IMR-90 (cell line): Measurements from ENCODE around the gene MAPK9. TPM values are rescaled to one million over a fixed set of nuclear protein-coding genes. Genes with fewer than 3 reads are reported as not detected.

ENCODE experiments used
- ATAC-seq: fragments of 200-7000 bp; cut with Tn5 transposase; 2 replicates; pipeline ENCODE4 v1.9.1; 2020; ENCODE audit warnings: low read depth, mild to moderate bottlenecking, moderate library complexity
- BruUV-seq: library from RNA; stranded (reverse); fragments of 400-500 nt; replicated peaks from 2 replicates; lab custom pipeline; 2021; lab: Mats Ljungman, UMichigan
- CTCF ChIA-PET: fragments of 300-600 bp; formaldehyde crosslinking; extraction: SDS; loops from one replicate; lab custom pipeline; 2021; ENCODE audit warnings: antibody characterized with exemption; lab: Yijun Ruan, JAX
- POLR2A ChIA-PET: fragments of 300-600 bp; sonication (Branson Sonifier 250); formaldehyde crosslinking; loops from one replicate; lab custom pipeline; 2022; ENCODE audit warnings: antibody characterized with exemption; ENCODE audit not compliant: unreplicated experiment; lab: Charles Lee
- DNase-seq: peaks from one replicate; pipeline ENCODE4 v3.0.0; 2013
- H2AFZ ChIP-seq: replicated peaks from 2 replicates; pipeline ENCODE3; 2013; ENCODE audit warnings: low read length, mild to moderate bottlenecking; ENCODE audit not compliant: poor library complexity
- H2AK5ac ChIP-seq: 2 replicates; pipeline ENCODE4 v1.6.1; 2013; ENCODE audit warnings: low read depth, low read length, inconsistent platforms
- H2AK9ac ChIP-seq: replicated peaks from 2 replicates; pipeline ENCODE3; 2013; ENCODE audit warnings: mild to moderate bottlenecking, low read depth, low read length, moderate library complexity; ENCODE audit not compliant: poor library complexity
- H2BK120ac ChIP-seq: 2 replicates; pipeline ENCODE4 v1.6.1; 2013; ENCODE audit warnings: low read depth, low read length, inconsistent platforms
- H2BK15ac ChIP-seq: 3 replicates; pipeline ENCODE4 v1.6.1; 2013; ENCODE audit warnings: low read depth, low read length, inconsistent platforms
- H2BK20ac ChIP-seq: 2 replicates; pipeline ENCODE4 v1.6.1; 2013; ENCODE audit warnings: low read depth, mild to moderate bottlenecking, inconsistent platforms, low read length, moderate library complexity
- H2BK5ac ChIP-seq: 2 replicates; pipeline ENCODE4 v1.6.1; 2013; ENCODE audit warnings: mild to moderate bottlenecking, low read depth, low read length, inconsistent platforms; ENCODE audit not compliant: poor library complexity, severe bottlenecking
- H3K14ac ChIP-seq: replicated peaks from 2 replicates; pipeline ENCODE4 v1.6.1; 2013; ENCODE audit warnings: low read depth, low read length, inconsistent platforms
- H3K18ac ChIP-seq: 2 replicates; pipeline ENCODE4 v1.6.1; 2013; ENCODE audit warnings: low read depth, low read length, control low read depth
- H3K23ac ChIP-seq: 2 replicates; pipeline ENCODE4 v1.6.1; 2013; ENCODE audit warnings: low read depth, low read length, inconsistent platforms
- H3K27ac ChIP-seq: 2 replicates; pipeline ENCODE4 v1.5.1; 2013; ENCODE audit warnings: mild to moderate bottlenecking, control low read depth, low read length; ENCODE audit not compliant: insufficient read depth
- H3K27me3 ChIP-seq: 2 replicates; pipeline ENCODE4 v1.6.1; 2013; ENCODE audit warnings: low read length; ENCODE audit not compliant: control insufficient read depth, insufficient read depth
- H3K36me3 ChIP-seq: 2 replicates; pipeline ENCODE4 v1.6.1; 2013; ENCODE audit warnings: low read length, mixed read lengths; ENCODE audit not compliant: control insufficient read depth, insufficient read depth
- H3K4ac ChIP-seq: 2 replicates; pipeline ENCODE4 v1.6.1; 2013; ENCODE audit warnings: low read depth, low read length, inconsistent platforms
- H3K4me1 ChIP-seq: 2 replicates; pipeline ENCODE4 v1.6.1; 2013; ENCODE audit warnings: low read length, mixed read lengths; ENCODE audit not compliant: control insufficient read depth, insufficient read depth
- H3K4me2 ChIP-seq: 2 replicates; pipeline ENCODE4 v1.6.1; 2013; ENCODE audit warnings: low read depth, mild to moderate bottlenecking, control low read depth, low read length, moderate library complexity
- H3K4me3 ChIP-seq: 2 replicates; pipeline ENCODE4 v1.5.1; 2013; ENCODE audit warnings: low read depth, mild to moderate bottlenecking, control low read depth, low read length, moderate library complexity; ENCODE audit not compliant: insufficient read depth
- H3K56ac ChIP-seq: 2 replicates; pipeline ENCODE4 v1.6.1; 2013; ENCODE audit warnings: low read length, inconsistent platforms; ENCODE audit not compliant: insufficient read depth; ENCODE audit errors: extremely low read depth
- H3K79me1 ChIP-seq, 2 experiments: 2 replicates each; pipeline ENCODE4 v1.6.1; 2013; ENCODE audit warnings: low read length in 2 of 2, inconsistent platforms in 1 of 2, low read depth in 1 of 2
- H3K9ac ChIP-seq: 2 replicates; pipeline ENCODE4 v1.6.1; 2013; ENCODE audit warnings: low read depth, low read length, control low read depth
- H3K9me1 ChIP-seq: 2 replicates; pipeline ENCODE4 v1.6.1; 2013; ENCODE audit warnings: low read length, inconsistent platforms; ENCODE audit not compliant: insufficient read depth
- H3K9me3 ChIP-seq: 2 replicates; pipeline ENCODE4 v1.6.1; 2013; ENCODE audit warnings: low read length; ENCODE audit not compliant: control insufficient read depth, insufficient read depth
- H4K20me1 ChIP-seq: 2 replicates; pipeline ENCODE4 v1.6.1; 2013; ENCODE audit warnings: low read length, inconsistent platforms; ENCODE audit not compliant: insufficient read depth
- H4K5ac ChIP-seq: 2 replicates; pipeline ENCODE4 v1.6.1; 2013; ENCODE audit warnings: mild to moderate bottlenecking, low read depth, low read length, control low read depth
- H4K8ac ChIP-seq, 2 experiments: 2 replicates each; pipeline ENCODE4 v1.6.1; 2013; ENCODE audit warnings: low read depth in 2 of 2, low read length in 2 of 2, control low read depth in 1 of 2, inconsistent platforms in 1 of 2
- H4K91ac ChIP-seq: 2 replicates; pipeline ENCODE4 v1.6.1; 2013; ENCODE audit warnings: low read depth, low read length, inconsistent platforms; ENCODE audit not compliant: insufficient read depth
- BHLHE40 ChIP-seq: fragments of 150-350 bp; IDR thresholded peaks from 2 replicates; pipeline ENCODE4 v1.6.1; 2016; ENCODE audit warnings: mild to moderate bottlenecking, low read depth, low read length
- CEBPB ChIP-seq: IDR thresholded peaks from 2 replicates; pipeline ENCODE4 v1.6.1; 2012; ENCODE audit warnings: low read depth, low read length, improper control_type of control experiment
- CHD1 ChIP-seq: IDR thresholded peaks from 2 replicates; pipeline ENCODE4 v1.6.1; 2012; ENCODE audit warnings: low read depth, low read length, improper control_type of control experiment
- CTCF ChIP-seq: conservative IDR thresholded peaks from 2 replicates; pipeline ENCODE4 v1.5.1; 2012; ENCODE audit warnings: mild to moderate bottlenecking, low read depth, low read length, improper control_type of control experiment
- ELK1 ChIP-seq: fragments of 150-350 bp; IDR thresholded peaks from 2 replicates; pipeline ENCODE4 v1.6.1; 2016; ENCODE audit warnings: low read depth, mild to moderate bottlenecking, low read length, moderate library complexity, borderline replicate concordance
- FOS ChIP-seq: fragments of 150-350 bp; IDR thresholded peaks from 2 replicates; pipeline ENCODE4 v1.6.1; 2016; ENCODE audit warnings: low read depth, low read length
- MAZ ChIP-seq: IDR thresholded peaks from 2 replicates; pipeline ENCODE4 v1.6.1; 2012; ENCODE audit warnings: low read depth, mild to moderate bottlenecking, low read length, improper control_type of control experiment, moderate library complexity, borderline replicate concordance
- MXI1 ChIP-seq: IDR thresholded peaks from 2 replicates; pipeline ENCODE4 v1.6.1; 2012; ENCODE audit warnings: low read depth, mild to moderate bottlenecking, low read length, moderate library complexity, borderline replicate concordance
- NFE2L2 ChIP-seq: fragments of 150-350 bp; IDR thresholded peaks from 2 replicates; pipeline ENCODE4 v1.6.1; 2016; ENCODE audit warnings: low read depth, mild to moderate bottlenecking, low read length
- POLR2A ChIP-seq: IDR thresholded peaks from 2 replicates; pipeline ENCODE4 v1.6.1; 2012; ENCODE audit warnings: mild to moderate bottlenecking, low read depth, low read length
- RAD21 ChIP-seq: IDR thresholded peaks from 2 replicates; pipeline ENCODE4 v1.6.1; 2012; ENCODE audit warnings: low read length, improper control_type of control experiment
- RCOR1 ChIP-seq: IDR thresholded peaks from 2 replicates; pipeline ENCODE4 v1.6.1; 2012; ENCODE audit warnings: mild to moderate bottlenecking, low read length, improper control_type of control experiment; ENCODE audit not compliant: insufficient replicate concordance
- RFX5 ChIP-seq: IDR thresholded peaks from 2 replicates; pipeline ENCODE4 v1.8.0; 2012; ENCODE audit warnings: low read depth, mild to moderate bottlenecking, low read length, moderate library complexity
- SMC3 ChIP-seq: fragments of 150-350 bp; IDR thresholded peaks from 2 replicates; pipeline ENCODE4 v1.6.1; 2016; ENCODE audit warnings: low read depth, mild to moderate bottlenecking, antibody characterized with exemption, low read length, moderate library complexity
- USF2 ChIP-seq: fragments of 150-350 bp; IDR thresholded peaks from 2 replicates; pipeline ENCODE4 v1.6.1; 2017; ENCODE audit warnings: mild to moderate bottlenecking, antibody characterized with exemption, low read length, low read depth
- WGBS, 2 experiments: methylation state at CpG; one replicate each; pipeline versions ENCODE4 v1.1.5 to v1.1.7; 2013; ENCODE audit warnings: missing lambda C conversion rate in 2 of 2; ENCODE audit not compliant: insufficient read length in 1 of 2; ENCODE audit errors: extremely low coverage in 2 of 2; 5-methylcytosine and 5-hydroxymethylcytosine counted together
- dilution Hi-C: fragments of 300-500 bp; cut with HindIII; formaldehyde crosslinking; loops from one replicate; pipeline ENCODE4 v1.14.3; 2018; ENCODE audit warnings: low sequenced_read_pairs; ENCODE audit not compliant: unreplicated experiment
- in situ Hi-C: fragments of 300-500 bp; cut with MboI; formaldehyde crosslinking; loops from 3 replicates; pipeline ENCODE4 v1.14.3; 2019; ENCODE audit warnings: low sequenced_read_pairs, inconsistent platforms, mixed read lengths
- intact Hi-C: fragments of 100-400 bp; cut with micrococcal nuclease; formaldehyde crosslinking; loops from 2 replicates; pipeline ENCODE4 v1.10.0; 2022
- polyA plus RNA-seq, 3 experiments: library from polyadenylated mRNA; depleted of rRNA; stranded (reverse); fragments of >200 nt; gene quantifications; 2 replicates each; pipeline ENCODE4 v1.2.3, GENCODE V29; 2012; ENCODE audit warnings: low replicate concordance in 1 of 3
- total RNA-seq: library from RNA; depleted of rRNA; stranded (reverse); fragments of >200 nt; gene quantifications from 2 replicates; pipeline ENCODE4 v1.2.3, GENCODE V29; 2012

MAPK9 gene
- total and polyA plus RNA-seq, 2 of the 4 experiments (the other 2 are of a cell fraction), result 22.9 to 23.3 TPM

GRCh38 chr5:180315762-180316212 lies 23.9 kb upstream of the MAPK9 start:
- Histone ChIP-seq H3K9me3 (no peaks in the 10 kb centered on the region), H2BK5ac (no peak overlapping the region), H3K4me2 (no peak overlapping the region), H3K56ac (no peak overlapping the region), H3K9ac (no peak overlapping the region), H3K4me3 (no peak overlapping the region), H3K9me1 (peaks cover 4% of the 10 kb centered on the region; the same call in 1 of the 2 replicates), H3K79me1 (no peaks in the 10 kb centered on the region), H4K5ac (no peak overlapping the region), H4K8ac (no peak overlapping the region), H3K18ac (no peak overlapping the region), H3K4me1 (no peaks in the 10 kb centered on the region), H3K4ac (no peak overlapping the region), H3K23ac (no peak overlapping the region), H4K20me1 (no peaks in the 10 kb centered on the region), H3K27me3 (no peaks in the 10 kb centered on the region), H3K27ac (no peak overlapping the region), H2BK120ac (no peak overlapping the region), H3K36me3 (peaks cover 15% of the 10 kb centered on the region), H2BK20ac (no peak overlapping the region), H4K91ac (no peak overlapping the region), H3K14ac (no peak overlapping the region), H2AK9ac (no peak overlapping the region), H2BK15ac (no peak overlapping the region), H2AFZ (no peak overlapping the region), H2AK5ac (no peak overlapping the region)
- ATAC-seq (peak; percentile 97), DNase-seq (peak; percentile 35)
- BruUV-seq, result no TSS peak
- TF ChIP-seq RFX5, result no peak
- TF ChIP-seq RCOR1, result no peak
- TF ChIP-seq RAD21, result peak; percentile 49
- no peak for TF ChIP-seq BHLHE40
- TF ChIP-seq MAZ, result no peak
- TF ChIP-seq SMC3, result peak; percentile 51
- no peak for TF ChIP-seq ELK1
- TF ChIP-seq FOS, result no peak
- peak; percentile 84 for TF ChIP-seq USF2
- no peak for TF ChIP-seq CEBPB
- peak; percentile 76 for TF ChIP-seq CTCF
- TF ChIP-seq POLR2A, result no peak
- no peak for TF ChIP-seq CHD1
- TF ChIP-seq MXI1, result no peak
- TF ChIP-seq NFE2L2, result no peak
- ChIA-PET POLR2A (no interaction called here), CTCF (interaction anchor here (0.5 to 2.9 kb wide), 12 partner anchors 8 to 618 kb away, joined by 3 to 12 read pairs (median 5); no protein-coding TSS in a partner anchor)
- intact Hi-C loops, result no loop called here
- in situ Hi-C loops, result no loop called here
- dilution Hi-C loops, result no loop called here
- WGBS, 2 experiments, result no CpG with 5 or more reads among the region's 9 CpGs
